ENCODE results near the gene SMIM36.

DNA sequence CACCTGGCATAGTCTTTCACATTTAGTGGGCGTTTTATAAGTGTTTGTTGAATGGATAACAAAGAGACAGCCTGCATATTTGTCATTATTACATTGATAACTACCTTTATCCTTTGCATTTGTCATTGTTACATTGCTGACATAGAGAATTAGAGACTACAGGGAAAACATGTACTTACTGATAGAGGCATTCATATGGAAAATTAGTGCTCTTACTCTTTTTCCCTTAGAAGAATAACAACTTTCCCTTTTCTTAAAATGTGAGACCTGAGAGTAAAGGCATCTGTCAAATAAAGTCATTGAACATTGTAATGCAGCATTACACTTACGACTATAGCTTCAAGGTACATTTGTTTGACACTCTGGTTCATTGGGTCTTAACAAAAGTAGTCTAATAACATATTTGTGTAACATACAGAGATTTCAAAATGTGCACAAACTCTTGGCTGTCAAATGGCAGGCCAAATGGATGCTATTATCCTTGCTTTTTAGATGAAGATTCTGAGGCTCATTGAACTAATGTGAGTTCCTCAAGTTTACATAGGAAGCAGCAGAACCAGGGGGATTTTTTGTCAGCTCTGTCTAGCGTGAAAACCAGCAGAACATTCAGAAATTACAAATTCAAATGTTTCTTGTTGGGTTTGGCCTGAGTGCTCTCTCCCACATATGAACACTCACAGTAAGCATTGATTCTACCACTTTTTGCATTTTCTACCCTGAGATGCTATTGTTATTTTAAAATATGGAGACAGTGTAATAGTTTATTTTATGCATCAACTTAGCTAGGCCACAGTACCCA, 28.5 kb downstream of the SMIM36 start:
- TF ChIP-seq RAD21 (IDR thresholded peaks at IDR 0.05; ENCODE audit: low read depth) (no peak), EP300 (IDR thresholded peaks at IDR 0.05; ENCODE audit: borderline replicate concordance) (no peak), YY1 (IDR thresholded peaks at IDR 0.05; ENCODE audit: low read depth) (no peak), ZBTB7A (IDR thresholded peaks at IDR 0.05; ENCODE audit: low read depth) (no peak), CEBPB (IDR thresholded peaks at IDR 0.05) (no peak), CREB1 (IDR thresholded peaks at IDR 0.05; ENCODE audit: low read depth) (no peak), TAF1 (IDR thresholded peaks at IDR 0.05; ENCODE audit: low read depth) (no peak), TEAD4 (IDR thresholded peaks at IDR 0.05) (no peak)
- TF ChIP-seq, protein P1, sequence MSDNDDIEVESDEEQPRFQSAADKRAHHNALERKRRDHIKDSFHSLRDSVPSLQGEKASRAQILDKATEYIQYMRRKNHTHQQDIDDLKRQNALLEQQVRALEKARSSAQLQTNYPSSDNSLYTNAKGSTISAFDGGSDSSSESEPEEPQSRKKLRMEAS (IDR thresholded peaks at IDR 0.05): no peak
- TF ChIP-seq, protein P2, sequence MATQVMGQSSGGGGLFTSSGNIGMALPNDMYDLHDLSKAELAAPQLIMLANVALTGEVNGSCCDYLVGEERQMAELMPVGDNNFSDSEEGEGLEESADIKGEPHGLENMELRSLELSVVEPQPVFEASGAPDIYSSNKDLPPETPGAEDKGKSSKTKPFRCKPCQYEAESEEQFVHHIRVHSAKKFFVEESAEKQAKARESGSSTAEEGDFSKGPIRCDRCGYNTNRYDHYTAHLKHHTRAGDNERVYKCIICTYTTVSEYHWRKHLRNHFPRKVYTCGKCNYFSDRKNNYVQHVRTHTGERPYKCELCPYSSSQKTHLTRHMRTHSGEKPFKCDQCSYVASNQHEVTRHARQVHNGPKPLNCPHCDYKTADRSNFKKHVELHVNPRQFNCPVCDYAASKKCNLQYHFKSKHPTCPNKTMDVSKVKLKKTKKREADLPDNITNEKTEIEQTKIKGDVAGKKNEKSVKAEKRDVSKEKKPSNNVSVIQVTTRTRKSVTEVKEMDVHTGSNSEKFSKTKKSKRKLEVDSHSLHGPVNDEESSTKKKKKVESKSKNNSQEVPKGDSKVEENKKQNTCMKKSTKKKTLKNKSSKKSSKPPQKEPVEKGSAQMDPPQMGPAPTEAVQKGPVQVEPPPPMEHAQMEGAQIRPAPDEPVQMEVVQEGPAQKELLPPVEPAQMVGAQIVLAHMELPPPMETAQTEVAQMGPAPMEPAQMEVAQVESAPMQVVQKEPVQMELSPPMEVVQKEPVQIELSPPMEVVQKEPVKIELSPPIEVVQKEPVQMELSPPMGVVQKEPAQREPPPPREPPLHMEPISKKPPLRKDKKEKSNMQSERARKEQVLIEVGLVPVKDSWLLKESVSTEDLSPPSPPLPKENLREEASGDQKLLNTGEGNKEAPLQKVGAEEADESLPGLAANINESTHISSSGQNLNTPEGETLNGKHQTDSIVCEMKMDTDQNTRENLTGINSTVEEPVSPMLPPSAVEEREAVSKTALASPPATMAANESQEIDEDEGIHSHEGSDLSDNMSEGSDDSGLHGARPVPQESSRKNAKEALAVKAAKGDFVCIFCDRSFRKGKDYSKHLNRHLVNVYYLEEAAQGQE (IDR thresholded peaks at IDR 0.05; ENCODE audit: low read depth): no peak
